ENCODE results near the gene GPBP1L1. TPM values are rescaled to one million over a fixed set of nuclear protein-coding genes. Genes with fewer than 3 reads are reported as not detected.

GPBP1L1 gene
- total and polyA plus RNA-seq, 9 of the 15 experiments (the other 6 are each of a cell fraction or from before 2014, with no cell fraction given), result 86.0 to 216 (median 138) TPM

DNA sequence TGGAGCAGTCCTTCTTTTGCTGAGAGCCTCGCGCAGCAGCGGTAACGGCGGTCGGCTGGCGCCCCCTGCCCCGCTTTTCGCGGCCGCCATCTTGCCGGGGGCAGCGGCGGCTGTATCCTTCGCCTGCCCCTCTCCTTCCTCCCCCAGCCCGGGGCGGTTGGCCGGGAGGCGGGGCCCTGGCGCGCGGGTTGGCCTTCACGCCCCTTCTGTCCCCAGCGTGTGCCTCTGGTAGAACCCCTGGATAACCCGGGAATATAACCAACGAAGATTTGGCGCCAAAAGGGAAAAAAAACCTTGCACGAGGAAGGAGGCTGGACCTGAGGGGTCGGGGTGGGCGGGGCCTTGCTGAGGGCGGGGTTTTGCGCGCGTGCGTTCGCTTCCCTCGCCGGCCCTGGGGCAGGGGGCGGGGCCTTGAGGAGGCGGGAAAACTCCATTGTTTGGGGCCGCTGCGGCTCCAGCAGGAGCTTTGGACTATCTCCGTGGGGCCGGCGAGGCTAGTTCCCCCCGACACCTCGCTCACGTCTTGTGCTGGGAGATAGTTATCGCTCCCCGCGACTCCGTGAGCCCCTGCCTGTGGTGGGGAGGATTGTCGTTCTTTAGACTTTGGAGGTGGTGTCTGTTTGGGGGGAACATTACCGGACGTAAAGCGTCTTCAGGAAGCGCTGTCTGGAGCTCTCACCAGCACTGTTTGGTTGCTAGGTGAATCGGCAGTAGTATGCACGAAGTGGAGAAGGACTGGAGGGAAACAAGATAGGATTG, 101.8 kb downstream of the GPBP1L1 start:
- Histone ChIP-seq H3K9me1 (ENCODE audit: control insufficient read depth, insufficient read depth, low read length) (peaks cover 3% of the 10 kb centered on the region), H3K9ac (ENCODE audit: insufficient read depth in 1 of 2, low read depth in 2 of 2, low read length in 2 of 2) (peak overlapping the region; percentile 99 to 100), H3K79me2 (ENCODE audit: control insufficient read depth, insufficient read depth, low read length) (peaks cover 60% of the 10 kb centered on the region), H4K20me1 (replicated peaks; ENCODE audit: control insufficient read depth, insufficient read depth, low read length) (peaks cover 35% of the 10 kb centered on the region), H3K4me1 (replicated peaks in 1 of 2; ENCODE audit: control insufficient read depth in 2 of 2, insufficient read depth in 2 of 2, low read length in 2 of 2) (peaks cover 6 to 27% of the 10 kb centered on the region in 2 experiments; a peak in 4 of 5 replicates), H3K9me3 (replicated peaks; ENCODE audit: control insufficient read depth, insufficient read depth, low read depth, low read length) (no peaks in the 10 kb centered on the region), H3K27ac (ENCODE audit: extremely low read depth, low read depth, low read length) (peak overlapping the region; percentile 97), H2AFZ (ENCODE audit: low read depth, low read length) (peak overlapping the region; percentile 100), H3K27me3 (ENCODE audit: control insufficient read depth in 2 of 2, insufficient read depth in 2 of 2, low read length in 2 of 2) (no peaks in the 10 kb centered on the region), H3K4me3 (peak overlapping the region; percentile 88), H3K36me3 (ENCODE audit: control insufficient read depth, insufficient read depth, low read length) (peaks cover 43% of the 10 kb centered on the region), H3K4me2 (ENCODE audit: insufficient read depth, low read length) (peak overlapping the region; percentile 99)
- intact Hi-C loops (cut with micrococcal nuclease), result loop anchor here (5.0 kb wide), 2 partner anchors 103 to 168 kb away; partner anchors contain the start of genes GPBP1L1, IPP and TMEM69
- no peak for FAIRE-seq
- DNase-seq (ENCODE audit: extremely low read depth in 1 of 4, low spot score in 3 of 4), result peak; percentile 94 to 97 (median 96)
- POLR2A ChIA-PET, result interaction anchor here (0.6 to 10.2 kb wide), 59 partner anchors 10 to 953 kb away, joined by 3 to 142 read pairs (median 4); partner anchors contain the start of genes AKR1A1, CCDC163, GPBP1L1 and HECTD3
- CTCF ChIA-PET (ENCODE audit: low intra/inter-chr PET ratio), result no interaction called here
- under 1% methylated on average over 42 of the region's 59 CpGs for WGBS (ENCODE audit: insufficient coverage, low coverage, missing lambda C conversion rate)
- in situ Hi-C loops (cut with MboI), result no loop called here
- no TSS peak for BruUV-seq (replicated peaks)
- ATAC-seq, result peak; percentile 74
- TF ChIP-seq, protein P1, sequence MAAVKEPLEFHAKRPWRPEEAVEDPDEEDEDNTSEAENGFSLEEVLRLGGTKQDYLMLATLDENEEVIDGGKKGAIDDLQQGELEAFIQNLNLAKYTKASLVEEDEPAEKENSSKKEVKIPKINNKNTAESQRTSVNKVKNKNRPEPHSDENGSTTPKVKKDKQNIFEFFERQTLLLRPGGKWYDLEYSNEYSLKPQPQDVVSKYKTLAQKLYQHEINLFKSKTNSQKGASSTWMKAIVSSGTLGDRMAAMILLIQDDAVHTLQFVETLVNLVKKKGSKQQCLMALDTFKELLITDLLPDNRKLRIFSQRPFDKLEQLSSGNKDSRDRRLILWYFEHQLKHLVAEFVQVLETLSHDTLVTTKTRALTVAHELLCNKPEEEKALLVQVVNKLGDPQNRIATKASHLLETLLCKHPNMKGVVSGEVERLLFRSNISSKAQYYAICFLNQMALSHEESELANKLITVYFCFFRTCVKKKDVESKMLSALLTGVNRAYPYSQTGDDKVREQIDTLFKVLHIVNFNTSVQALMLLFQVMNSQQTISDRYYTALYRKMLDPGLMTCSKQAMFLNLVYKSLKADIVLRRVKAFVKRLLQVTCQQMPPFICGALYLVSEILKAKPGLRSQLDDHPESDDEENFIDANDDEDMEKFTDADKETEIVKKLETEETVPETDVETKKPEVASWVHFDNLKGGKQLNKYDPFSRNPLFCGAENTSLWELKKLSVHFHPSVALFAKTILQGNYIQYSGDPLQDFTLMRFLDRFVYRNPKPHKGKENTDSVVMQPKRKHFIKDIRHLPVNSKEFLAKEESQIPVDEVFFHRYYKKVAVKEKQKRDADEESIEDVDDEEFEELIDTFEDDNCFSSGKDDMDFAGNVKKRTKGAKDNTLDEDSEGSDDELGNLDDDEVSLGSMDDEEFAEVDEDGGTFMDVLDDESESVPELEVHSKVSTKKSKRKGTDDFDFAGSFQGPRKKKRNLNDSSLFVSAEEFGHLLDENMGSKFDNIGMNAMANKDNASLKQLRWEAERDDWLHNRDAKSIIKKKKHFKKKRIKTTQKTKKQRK (IDR thresholded peaks at IDR 0.05; ENCODE audit: borderline replicate concordance, low read depth, low read length), result no peak
- TF ChIP-seq NONO (IDR thresholded peaks at IDR 0.05; ENCODE audit: low read depth in 2 of 2, low read length in 1 of 2) (peak in 1 of 2 experiments; percentile 79; a peak in 2 of 4 replicates), IFI16 (CRISPR knock-in tag; IDR thresholded peaks at IDR 0.05) (no peak), CAMTA2 (CRISPR knock-in tag; conservative IDR thresholded peaks at IDR 0.05) (0 out of 2 replicates have a peak, but pooled peaks have one; percentile 4), ETV1 (tag; conservative IDR thresholded peaks at IDR 0.05; ENCODE audit: low read depth) (peak; percentile 42; the same call in 1 of the 2 replicates), PTRF (tag; IDR thresholded peaks at IDR 0.05) (no peak), CBX5 (IDR thresholded peaks at IDR 0.05; ENCODE audit: borderline replicate concordance, low read depth) (no peak), MXI1 (IDR thresholded peaks at IDR 0.05; ENCODE audit: low read depth, low read length) (peak; percentile 50), CC2D1A (IDR thresholded peaks at IDR 0.05) (no peak), TCF7L2 (IDR thresholded peaks at IDR 0.05; ENCODE audit: low read depth, low read length) (no peak), SMC3 (conservative IDR thresholded peaks at IDR 0.05; ENCODE audit: insufficient read depth, low read depth, low read length) (0 out of 2 replicates have a peak, but pooled peaks have one; percentile 5), GABPB2 (CRISPR knock-in tag; conservative IDR thresholded peaks at IDR 0.05) (0 out of 2 replicates have a peak, but pooled peaks have one; percentile 70), MIER1 (IDR thresholded peaks at IDR 0.05; ENCODE audit: low read depth) (no peak), RBBP5 (IDR thresholded peaks at IDR 0.05; ENCODE audit: borderline replicate concordance, insufficient read depth, low read length, poor library complexity, severe bottlenecking) (peak; percentile 28), FIP1L1 (IDR thresholded peaks at IDR 0.05; ENCODE audit: low read depth, low read length, poor library complexity, severe bottlenecking) (peak; percentile 96)
- TF ChIP-seq, protein P2, sequence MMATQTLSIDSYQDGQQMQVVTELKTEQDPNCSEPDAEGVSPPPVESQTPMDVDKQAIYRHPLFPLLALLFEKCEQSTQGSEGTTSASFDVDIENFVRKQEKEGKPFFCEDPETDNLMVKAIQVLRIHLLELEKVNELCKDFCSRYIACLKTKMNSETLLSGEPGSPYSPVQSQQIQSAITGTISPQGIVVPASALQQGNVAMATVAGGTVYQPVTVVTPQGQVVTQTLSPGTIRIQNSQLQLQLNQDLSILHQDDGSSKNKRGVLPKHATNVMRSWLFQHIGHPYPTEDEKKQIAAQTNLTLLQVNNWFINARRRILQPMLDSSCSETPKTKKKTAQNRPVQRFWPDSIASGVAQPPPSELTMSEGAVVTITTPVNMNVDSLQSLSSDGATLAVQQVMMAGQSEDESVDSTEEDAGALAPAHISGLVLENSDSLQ (IDR thresholded peaks at IDR 0.05), result 0 out of 2 replicates have a peak, but pooled peaks have one; percentile 50

Data from K562 (cell line).